Fibroblast of lung (primary cell): ENCODE measurements around the gene GLYATL2.

Experiments used
- EZH2 ChIP-seq: IDR thresholded peaks from 2 replicates; pipeline ENCODE4 v1.5.1; 2012; ENCODE audit warnings: low read length, control low read depth, mild to moderate bottlenecking; ENCODE audit errors: missing control alignments
- TF ChIP-seq, protein P1 (sequence below), 2 donors: IDR thresholded peaks in 1 of 2; conservative IDR thresholded peaks in 1 of 2; 1 replicate in 1 of 2; 2 replicates in 1 of 2; pipeline ENCODE4 v1.5.1; 2011 to 2012; ENCODE audit warnings: low read length in 2 of 2, control low read depth in 1 of 2, inconsistent platforms in 1 of 2, low read depth in 1 of 2, mild to moderate bottlenecking in 1 of 2

DNA sequence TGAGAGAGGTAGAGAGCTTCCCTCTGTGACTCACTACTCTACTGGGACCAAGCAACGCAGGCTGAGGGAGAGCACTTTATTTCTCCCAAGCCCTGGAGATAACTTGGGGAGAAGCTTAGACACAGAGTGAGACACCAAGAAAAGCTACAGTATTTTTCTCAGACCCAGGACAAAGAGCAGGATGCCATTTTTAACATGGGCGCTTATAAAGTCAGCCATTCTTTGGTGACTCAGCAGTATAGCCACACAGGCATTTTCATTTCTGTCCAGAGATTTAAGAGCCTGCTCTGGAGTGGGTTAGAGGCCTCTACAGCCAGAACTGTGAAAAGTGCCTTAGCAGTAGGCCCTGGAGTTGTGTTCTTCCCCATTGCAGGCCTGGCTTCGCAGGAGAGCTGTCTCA, 57.8 kb downstream of the GLYATL2 start:
- TF ChIP-seq, protein P1, sequence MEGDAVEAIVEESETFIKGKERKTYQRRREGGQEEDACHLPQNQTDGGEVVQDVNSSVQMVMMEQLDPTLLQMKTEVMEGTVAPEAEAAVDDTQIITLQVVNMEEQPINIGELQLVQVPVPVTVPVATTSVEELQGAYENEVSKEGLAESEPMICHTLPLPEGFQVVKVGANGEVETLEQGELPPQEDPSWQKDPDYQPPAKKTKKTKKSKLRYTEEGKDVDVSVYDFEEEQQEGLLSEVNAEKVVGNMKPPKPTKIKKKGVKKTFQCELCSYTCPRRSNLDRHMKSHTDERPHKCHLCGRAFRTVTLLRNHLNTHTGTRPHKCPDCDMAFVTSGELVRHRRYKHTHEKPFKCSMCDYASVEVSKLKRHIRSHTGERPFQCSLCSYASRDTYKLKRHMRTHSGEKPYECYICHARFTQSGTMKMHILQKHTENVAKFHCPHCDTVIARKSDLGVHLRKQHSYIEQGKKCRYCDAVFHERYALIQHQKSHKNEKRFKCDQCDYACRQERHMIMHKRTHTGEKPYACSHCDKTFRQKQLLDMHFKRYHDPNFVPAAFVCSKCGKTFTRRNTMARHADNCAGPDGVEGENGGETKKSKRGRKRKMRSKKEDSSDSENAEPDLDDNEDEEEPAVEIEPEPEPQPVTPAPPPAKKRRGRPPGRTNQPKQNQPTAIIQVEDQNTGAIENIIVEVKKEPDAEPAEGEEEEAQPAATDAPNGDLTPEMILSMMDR (conservative IDR thresholded peaks at IDR 0.05 in 1 of 2, IDR thresholded peaks at IDR 0.05 in 1 of 2; ENCODE audit: low read depth in 1 of 2, low read length in 2 of 2), result no peak
- no peak for TF ChIP-seq EZH2
